GM10248 (cell line): Measurements from ENCODE around the gene CCNY.

Source experiments
- CTCF ChIA-PET: fragments of 300-600 bp; sonication (Branson Sonifier 250); formaldehyde crosslinking; extraction: SDS; loops from one replicate; lab custom pipeline; 2021; ENCODE audit warnings: antibody characterized with exemption; lab: Yijun Ruan, JAX
- POLR2A ChIA-PET: fragments of 350-650 bp; sonication (Branson Sonifier 250); formaldehyde crosslinking; extraction: SDS; loops from one replicate; lab custom pipeline; 2020; ENCODE audit warnings: antibody characterized with exemption; lab: Yijun Ruan, JAX
- DNase-seq: peaks from one replicate; pipeline ENCODE4 v3.0.0; 2012; ENCODE audit errors: extremely low spot score
- CTCF ChIP-seq: IDR thresholded peaks from 2 replicates; pipeline ENCODE4 v1.5.1; 2012; ENCODE audit warnings: mild to moderate bottlenecking, low read depth; ENCODE audit errors: extremely low read depth, missing control alignments, control extremely low read depth

Gene CCNY

DNA sequence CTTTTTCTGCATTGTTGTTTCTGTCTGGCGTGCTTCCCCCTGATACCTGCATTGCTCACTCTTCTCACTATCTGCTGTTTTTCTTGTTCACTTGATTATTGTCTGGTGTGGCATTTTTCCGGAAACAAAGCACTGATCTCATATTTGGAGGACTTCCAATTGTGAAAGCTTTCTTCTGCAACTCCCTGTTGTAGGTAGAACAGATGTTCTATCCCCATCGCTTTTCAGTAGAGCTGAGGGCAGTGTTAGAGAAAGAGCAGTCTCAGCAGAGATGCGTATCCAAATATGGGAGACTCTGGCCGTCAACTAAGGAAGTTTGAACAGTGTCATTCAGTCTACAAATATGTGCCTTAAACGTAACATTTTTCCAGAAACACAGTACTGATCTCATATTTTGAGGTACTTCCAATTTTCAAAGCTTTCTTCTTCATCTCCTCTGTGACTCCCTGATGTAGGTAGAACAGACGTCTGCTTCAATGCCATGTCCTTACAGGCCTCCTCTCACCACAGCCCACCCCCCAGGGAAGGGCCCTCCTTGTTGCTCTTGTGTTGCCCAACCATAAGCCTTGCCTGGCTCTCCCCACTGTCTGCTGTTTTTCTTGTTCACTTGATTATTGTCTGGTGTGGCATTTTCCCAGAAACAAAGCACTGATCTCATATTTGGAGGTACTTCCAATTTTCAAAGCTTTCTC is 241.8 kb downstream of the CCNY start:
- no peak for DNase-seq
- no peak for TF ChIP-seq CTCF
- CTCF ChIA-PET = interaction anchor here (1.9 to 11.1 kb wide), 2 partner anchors 15 to 16 kb away, joined by 6 to 93 read pairs; no protein-coding TSS in a partner anchor
- POLR2A ChIA-PET = no interaction called here

DNA sequence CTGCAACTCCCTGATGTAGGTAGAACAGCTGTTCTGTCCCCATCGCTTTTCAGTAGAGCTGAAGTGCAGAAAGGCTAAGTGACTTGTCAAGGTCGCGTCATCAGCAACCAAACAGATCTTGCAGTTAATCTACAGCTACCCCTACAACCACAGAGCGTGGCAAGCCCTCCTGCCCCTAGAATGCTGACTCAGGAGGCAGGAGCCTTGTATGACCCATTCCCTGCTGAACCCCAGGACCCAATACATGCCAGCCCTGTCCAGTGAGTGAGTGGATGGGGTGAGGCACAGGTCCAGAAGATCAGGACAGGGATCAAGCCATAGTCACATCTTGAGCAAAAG is 242.3 kb downstream of the CCNY start:
- CTCF ChIA-PET = interaction anchor here (1.7 to 11.1 kb wide), 4 partner anchors 10 to 57 kb away, joined by 4 to 93 read pairs (median 6); no protein-coding TSS in a partner anchor
- no peak for TF ChIP-seq CTCF
- DNase-seq = no peak
- POLR2A ChIA-PET = no interaction called here

- TF ChIP-seq CTCF = no peak
- ChIA-PET POLR2A (no interaction called here), CTCF (interaction anchor here (1.7 to 11.1 kb wide), 4 partner anchors 9 to 57 kb away, joined by 4 to 93 read pairs (median 6); no protein-coding TSS in a partner anchor)
- no peak for DNase-seq
Measured at GRCh38 chr10:35579116-35579515, 242.8 kb downstream of the CCNY start.

DNA sequence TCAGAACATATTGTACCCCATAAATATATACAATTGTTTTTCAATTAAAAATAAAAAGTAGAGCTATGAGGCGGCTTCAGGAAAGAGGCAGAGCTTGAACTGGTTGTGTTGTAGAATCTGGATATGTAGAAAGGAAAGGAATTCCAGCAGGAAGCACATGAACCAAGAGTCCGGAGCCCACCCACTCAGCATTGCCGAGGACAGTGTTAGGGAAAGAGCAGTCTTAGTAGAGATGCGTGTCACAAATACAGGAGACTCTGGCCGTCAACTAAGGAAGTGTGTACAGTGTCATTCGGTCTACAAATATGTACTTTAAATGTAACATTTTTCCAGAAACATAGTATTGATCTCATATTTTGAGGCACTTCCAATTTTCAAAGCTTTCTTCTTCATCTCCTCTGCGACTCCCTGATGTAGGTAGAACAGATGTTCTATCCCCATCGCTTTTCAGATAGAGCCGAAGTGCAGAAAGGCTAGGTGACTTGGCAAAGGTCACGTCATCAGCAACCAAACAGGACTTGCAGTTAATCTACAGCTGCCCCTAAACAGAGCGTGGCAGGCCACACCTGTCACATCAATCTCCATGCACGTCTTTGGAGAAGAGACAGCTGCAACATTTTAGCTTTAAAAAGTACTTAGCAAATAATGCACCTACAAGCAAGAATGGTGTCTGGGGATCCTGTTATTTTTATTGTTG is 243.6 kb downstream of the CCNY start:
- CTCF ChIA-PET = interaction anchor here (1.0 to 11.1 kb wide), 5 partner anchors 9 to 56 kb away, joined by 3 to 93 read pairs (median 5); no protein-coding TSS in a partner anchor
- POLR2A ChIA-PET = no interaction called here
- TF ChIP-seq CTCF = no peak
- DNase-seq = no peak

DNA sequence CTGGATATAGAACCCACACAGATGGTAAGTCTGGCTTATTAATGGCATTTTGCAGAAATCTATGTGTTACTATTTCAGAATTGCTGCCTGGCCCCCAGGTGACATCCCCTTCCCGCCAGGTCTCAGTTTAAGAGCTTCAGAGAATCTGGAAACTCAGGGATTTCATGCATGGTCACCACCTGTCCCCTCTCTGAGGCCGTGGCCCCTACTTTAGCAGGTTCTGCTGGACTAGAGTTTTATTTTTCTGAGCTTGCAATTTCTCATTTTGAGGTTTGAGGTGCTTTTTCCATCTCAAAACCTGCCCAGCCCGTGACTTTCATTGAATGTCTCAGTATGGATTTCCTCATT is 244.1 kb downstream of the CCNY start:
- TF ChIP-seq CTCF = no peak
- ChIA-PET POLR2A (no interaction called here), CTCF (interaction anchor here (1.0 to 11.1 kb wide), 3 partner anchors 14 to 55 kb away, joined by 3 to 93 read pairs (median 4); no protein-coding TSS in a partner anchor)
- no peak for DNase-seq

GRCh38 chr10:35581655-35582054 is 245.3 kb downstream of the CCNY start:
- no peak for TF ChIP-seq CTCF
- CTCF ChIA-PET = interaction anchor here (1.2 to 11.1 kb wide), 2 partner anchors 20 to 51 kb away, joined by 3 to 93 read pairs; no protein-coding TSS in a partner anchor
- no peak for DNase-seq
- POLR2A ChIA-PET = no interaction called here
